Keratinocyte (primary cell): Measurements from ENCODE around the gene ZNF462.

Source experiments
- CTCF ChIP-seq, 3 experiments: IDR thresholded peaks in 1 of 3; conservative IDR thresholded peaks in 1 of 3; optimal IDR thresholded peaks in 1 of 3; 2 replicates in 2 of 3; 3 replicates in 1 of 3; pipeline versions ENCODE3 to v1.5.1; 2011; ENCODE audit warnings: low read length in 3 of 3, mild to moderate bottlenecking in 3 of 3, moderate library complexity in 2 of 3, control low read depth in 1 of 3, inconsistent platforms in 1 of 3; ENCODE audit not compliant: insufficient read depth in 2 of 3; ENCODE audit errors: extremely low read depth in 1 of 3
- EZH2 ChIP-seq: IDR thresholded peaks from one replicate; pipeline ENCODE4 v1.6.1; 2012; ENCODE audit warnings: inconsistent platforms, mild to moderate bottlenecking, low read length, moderate library complexity

GRCh38 chr9:106916466-106917235 is 53.7 kb downstream of the ZNF462 start:
- TF ChIP-seq CTCF (optimal IDR thresholded peaks at IDR 0.05 in 1 of 3, IDR thresholded peaks at IDR 0.05 in 1 of 3, conservative IDR thresholded peaks at IDR 0.05 in 1 of 3; ENCODE audit: extremely low read depth in 1 of 3, insufficient read depth in 2 of 3, low read length in 3 of 3) (no peak), EZH2 (no peak)
